ENCODE measurements around the gene GPX2. TPM values are rescaled to one million over a fixed set of nuclear protein-coding genes. Genes with fewer than 3 reads are reported as not detected.

Gene GPX2
- total and polyA plus RNA-seq, 10 donors: 0.26 TPM; not detected in 9

GRCh38 chr14:64973026-64973442 is 30.5 kb upstream of the GPX2 start:
- WGBS, 5 donors: 81 to 92% (median 89%) methylated on average over 8 of the region's 8 CpGs
- Histone ChIP-seq H3K36me3 (no peaks in the 10 kb centered on the region), H3K4me3 (peak overlapping the region in 2 of 8 donors; percentile 54 to 79), H3K9me3 (no peaks in the 10 kb centered on the region), H3K4me1 (peaks cover 0 to 24% (median 15%) of the 10 kb centered on the region in 6 donors), H3K27ac (no peak overlapping the region), H3K27me3 (replicated peaks in 1 of 7) (peaks cover 0 to 28% (median 7%) of the 10 kb centered on the region in 7 donors)
- no peak for DNase-seq
- intact Hi-C loops (cut with DNase I; ENCODE audit: low total_unique reads): no loop called here
- TF ChIP-seq CTCF (IDR thresholded peaks at IDR 0.05 in 8 of 11, conservative IDR thresholded peaks at IDR 0.05 in 3 of 11): no peak

GRCh38 chr14:64971943-64972791 is 29.6 kb upstream of the GPX2 start, which contains the start of gene RAB15:
Gene RAB15, minus strand, starts transcription at chr14:64972336. Its CDS starts 260 bp downstream, at chr14:64972076.
- 1% methylated on average over 27 to 91 of the region's 96 CpGs for WGBS, 5 donors
- peak within 1 kb of the TSS in 1 of 8 donors; percentile 25 for H3K27ac ChIP-seq
- peak; percentile 86 for DNase-seq

GRCh38 chr14:64971491-64971942 is 29.0 kb upstream of the GPX2 start:
- no peak overlapping the region for H3K27ac ChIP-seq
- H3K36me3 ChIP-seq: no peaks in the 10 kb centered on the region
- TF ChIP-seq CTCF (IDR thresholded peaks at IDR 0.05 in 8 of 11, conservative IDR thresholded peaks at IDR 0.05 in 3 of 11): no peak
- no peak for TF ChIP-seq POLR2A (IDR thresholded peaks at IDR 0.05)
- TF ChIP-seq POLR2AphosphoS5 (IDR thresholded peaks at IDR 0.05): no peak
- intact Hi-C loops (cut with DNase I; ENCODE audit: low total_unique reads): no loop called here
- WGBS, 5 donors: 3 to 9% (median 5%) methylated on average over 24 to 31 of the region's 31 CpGs
- peak overlapping the region; percentile 42 to 79 (median 52) for H3K4me3 ChIP-seq
- peaks cover 0 to 24% (median 15%) of the 10 kb centered on the region in 6 donors for H3K4me1 ChIP-seq
- H3K9me3 ChIP-seq: no peaks in the 10 kb centered on the region
- peaks cover 0 to 28% (median 7%) of the 10 kb centered on the region in 7 donors for H3K27me3 ChIP-seq (replicated peaks in 1 of 7)
- no peak for DNase-seq

More at GRCh38 chr14:64971943-64972791, 29.6 kb upstream of the GPX2 start, which contains the start of gene RAB15:
- Histone ChIP-seq H3K36me3 (no peaks in the 10 kb centered on the region), H3K27me3 (replicated peaks in 1 of 7) (peaks cover 0 to 28% (median 7%) of the 10 kb centered on the region in 7 donors), H3K9me3 (no peaks in the 10 kb centered on the region), H3K4me3 (peak within 1 kb of the TSS; percentile 50 to 79 (median 56)), H3K4me1 (peaks cover 0 to 24% (median 15%) of the 10 kb centered on the region in 6 donors)
- TF ChIP-seq CTCF (IDR thresholded peaks at IDR 0.05 in 8 of 11, conservative IDR thresholded peaks at IDR 0.05 in 3 of 11) (no peak), POLR2AphosphoS5 (IDR thresholded peaks at IDR 0.05) (peak in 2 of 3 donors; percentile 12 to 35), POLR2A (IDR thresholded peaks at IDR 0.05) (no peak)
- intact Hi-C loops (cut with DNase I; ENCODE audit: low total_unique reads): no loop called here
